GM18870 (cell line): ENCODE measurements around the gene COX6B1.
"Not testable (repeated sequence)": the region's sequence is repeated elsewhere in the genome, so short reads cannot be mapped to it uniquely, and the experiment has no call there.

Experiments
- ATAC-seq: cut with Tn5 transposase; IDR thresholded peaks from one replicate; pipeline ENCODE4 v1.9.1; 2021; ENCODE audit warnings: moderate library complexity; ENCODE audit not compliant: unreplicated experiment

The COX6B1 gene

DNA sequence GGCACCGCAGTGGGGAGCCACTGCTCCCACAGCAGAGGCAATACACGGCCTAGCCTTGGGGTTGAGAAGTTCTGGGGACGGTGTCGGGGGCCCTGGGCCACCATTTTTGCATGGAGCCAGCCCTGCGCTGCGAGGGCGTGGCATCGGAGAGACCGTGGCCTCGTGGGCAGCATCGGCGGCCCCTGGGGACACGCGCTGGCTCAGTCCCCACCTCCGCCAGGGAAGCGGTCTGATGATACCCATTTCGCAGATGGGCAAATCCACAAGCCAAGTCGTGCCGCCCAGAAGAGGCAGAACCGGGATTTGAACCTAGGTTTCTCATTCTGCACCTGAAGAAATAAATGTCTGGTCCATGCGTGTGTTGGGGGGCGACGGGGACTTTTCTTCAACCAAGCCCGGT is 17.0 kb downstream of the COX6B1 start:
- ATAC-seq = no peak

DNA sequence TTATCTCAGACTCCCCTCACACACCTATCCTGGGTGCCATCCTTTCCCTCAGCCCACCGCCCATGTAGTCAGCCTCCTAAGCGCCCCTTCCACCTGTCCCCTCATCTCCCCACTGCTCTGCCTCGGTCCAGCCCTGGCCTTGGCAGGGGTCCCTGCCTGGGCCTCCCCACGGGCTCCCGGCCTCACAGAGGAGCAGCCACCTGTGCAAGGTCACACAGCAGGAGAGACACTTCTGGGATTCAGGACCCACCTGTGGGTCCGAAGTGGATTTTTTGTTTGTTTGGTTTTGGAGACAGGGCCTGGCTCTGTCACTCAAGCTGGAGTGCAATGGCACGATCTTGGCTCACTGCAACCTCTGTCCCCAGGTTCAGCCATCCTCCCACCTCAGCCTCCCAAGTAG is 17.5 kb downstream of the COX6B1 start:
- ATAC-seq = no peak

DNA sequence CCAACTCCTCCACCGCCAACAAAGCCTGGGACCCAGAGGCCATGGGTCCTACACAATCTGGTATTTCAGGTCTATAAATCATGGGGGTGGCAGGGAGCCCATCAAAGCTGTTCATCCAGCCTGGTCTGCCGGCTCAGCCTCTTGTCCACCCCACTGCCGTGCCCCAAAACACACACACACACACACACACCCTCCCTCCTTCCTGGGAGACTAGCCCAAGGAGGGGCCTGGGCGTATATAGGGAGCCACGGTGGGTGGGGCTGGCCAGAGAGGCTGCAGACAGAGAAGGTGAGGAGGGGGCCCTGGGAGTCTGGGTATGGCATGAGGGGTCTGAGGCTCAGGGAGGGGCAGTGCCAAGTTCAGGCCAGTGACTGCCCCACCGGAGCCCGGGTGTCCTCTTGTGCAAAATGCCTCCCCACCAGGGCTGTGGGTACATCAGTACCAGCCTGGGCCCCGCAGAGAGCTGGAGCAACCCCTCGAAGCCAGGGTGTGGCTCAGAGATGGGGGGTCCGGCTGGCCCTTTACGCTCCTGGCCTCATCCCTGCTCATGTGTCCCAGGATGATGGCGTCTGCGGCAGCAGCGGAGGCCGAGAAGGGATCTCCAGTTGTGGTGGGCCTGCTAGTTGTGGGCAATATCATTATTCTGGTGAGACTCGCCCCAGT is 18.3 kb downstream of the COX6B1 start, which contains the start of gene UPK1A:
Gene UPK1A, plus strand, starts transcription at position 267 of the 663 bp plus-strand sequence. Its CDS starts 296 bp downstream, at position 563.
- ATAC-seq = no peak

DNA sequence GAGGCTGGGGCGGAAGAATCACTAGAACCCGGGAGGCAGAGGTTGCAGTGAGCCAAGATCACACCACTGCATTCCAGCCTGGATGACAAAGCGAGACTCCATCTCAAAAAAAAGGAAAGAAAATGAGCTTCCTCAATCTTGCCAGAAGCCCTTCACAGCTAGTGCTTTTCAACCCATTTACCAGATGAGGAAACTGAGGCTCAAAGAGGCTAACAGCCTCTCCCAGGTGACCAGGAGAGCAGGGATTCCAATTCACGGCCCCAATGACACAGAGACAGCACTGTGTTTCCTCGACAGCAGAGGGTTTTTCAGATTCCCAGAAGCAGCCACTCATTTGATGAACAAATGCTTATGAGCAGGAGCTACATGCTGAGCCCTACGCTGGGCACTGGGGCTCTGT is 21.4 kb downstream of the COX6B1 start:
- ATAC-seq = no peak

DNA sequence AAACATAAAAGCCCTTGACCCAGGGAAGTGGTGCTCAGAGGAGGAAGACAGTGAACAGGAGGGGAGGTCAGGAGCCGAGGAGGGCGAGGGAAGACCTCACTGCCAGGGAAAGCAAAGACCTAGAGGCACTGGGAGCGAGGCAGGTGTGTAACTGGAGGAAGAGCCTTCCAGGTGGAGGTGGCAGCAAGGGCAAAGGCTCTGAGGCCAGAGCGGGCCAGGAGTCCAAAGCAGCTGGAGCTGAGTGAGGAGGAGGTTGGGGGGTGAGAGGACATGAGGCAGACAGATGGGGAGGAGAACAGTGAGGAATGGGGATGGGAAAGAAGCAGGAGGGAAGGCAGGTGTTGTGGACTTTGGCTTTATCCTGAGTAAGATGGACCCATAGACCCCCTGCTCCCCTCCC is 21.9 kb downstream of the COX6B1 start:
- no peak for ATAC-seq

DNA sequence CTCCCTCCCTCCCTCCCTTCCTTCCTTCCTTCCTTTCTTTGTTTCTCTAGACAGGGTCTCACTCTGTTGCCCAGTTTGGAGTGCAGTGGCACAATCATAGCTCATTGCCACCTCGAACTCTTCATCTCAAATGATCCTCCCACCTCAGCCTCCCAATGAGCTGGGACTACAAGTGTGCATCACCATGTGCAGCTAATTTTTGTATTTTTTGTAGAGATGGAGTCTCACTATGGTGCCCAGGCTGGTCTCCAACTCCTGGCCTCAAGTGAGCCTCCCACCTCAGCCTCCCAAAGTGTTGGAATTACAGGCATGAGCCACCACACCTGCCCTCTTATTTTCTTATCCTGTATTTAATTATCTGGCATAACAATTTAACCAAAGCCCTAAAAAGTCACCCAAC is 22.6 kb downstream of the COX6B1 start:
- ATAC-seq = no peak

DNA sequence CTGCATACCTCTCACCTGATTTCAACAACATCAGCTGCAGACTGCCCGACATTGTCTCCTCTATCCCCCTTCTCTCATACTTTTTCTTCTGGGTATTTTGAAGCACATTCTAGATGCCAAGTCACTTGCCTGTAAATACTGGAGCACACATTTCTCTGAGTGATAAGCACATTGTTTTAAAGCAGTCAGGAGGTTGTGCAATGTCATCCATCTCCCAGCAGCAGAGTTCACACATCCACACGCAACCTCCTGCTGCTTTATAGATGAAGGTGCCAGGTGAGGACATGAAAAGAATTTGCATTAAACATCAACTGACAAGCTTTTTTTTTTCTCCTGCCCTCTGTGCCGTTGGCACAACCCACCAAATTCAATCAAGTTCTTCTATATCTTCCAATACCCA is 23.7 kb downstream of the COX6B1 start:
- ATAC-seq = no peak

DNA sequence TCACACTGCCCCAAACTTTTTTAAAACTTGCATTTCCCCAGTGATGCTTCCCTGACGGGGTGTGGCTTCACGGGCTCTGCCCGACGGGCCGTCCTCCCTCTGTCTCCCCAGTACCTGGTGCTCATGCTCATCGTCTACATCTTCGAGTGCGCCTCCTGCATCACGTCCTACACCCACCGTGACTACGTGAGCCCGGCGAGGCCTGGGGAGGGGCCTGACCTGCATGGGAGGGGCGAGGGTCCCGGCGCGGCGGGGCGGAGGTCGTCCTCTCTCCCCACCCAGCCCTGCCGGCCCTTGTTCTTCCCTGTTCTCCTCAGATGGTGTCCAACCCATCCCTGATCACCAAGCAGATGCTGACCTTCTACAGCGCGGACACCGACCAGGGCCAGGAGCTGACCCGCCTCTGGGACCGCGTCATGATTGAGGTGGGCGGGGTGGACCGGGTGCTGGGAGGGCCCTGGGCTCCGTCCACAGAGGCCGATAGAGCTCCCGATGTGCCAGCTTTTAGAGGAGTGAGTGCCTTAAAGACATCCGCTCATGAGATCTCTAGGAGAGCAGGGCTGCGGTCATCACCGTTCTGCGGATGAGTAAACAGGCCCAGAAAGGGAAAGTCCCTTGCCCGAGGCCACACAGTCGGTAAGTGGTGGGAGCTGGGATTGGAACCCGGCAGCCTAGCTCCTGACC is 25.1 kb downstream of the COX6B1 start:
- no peak for ATAC-seq

DNA sequence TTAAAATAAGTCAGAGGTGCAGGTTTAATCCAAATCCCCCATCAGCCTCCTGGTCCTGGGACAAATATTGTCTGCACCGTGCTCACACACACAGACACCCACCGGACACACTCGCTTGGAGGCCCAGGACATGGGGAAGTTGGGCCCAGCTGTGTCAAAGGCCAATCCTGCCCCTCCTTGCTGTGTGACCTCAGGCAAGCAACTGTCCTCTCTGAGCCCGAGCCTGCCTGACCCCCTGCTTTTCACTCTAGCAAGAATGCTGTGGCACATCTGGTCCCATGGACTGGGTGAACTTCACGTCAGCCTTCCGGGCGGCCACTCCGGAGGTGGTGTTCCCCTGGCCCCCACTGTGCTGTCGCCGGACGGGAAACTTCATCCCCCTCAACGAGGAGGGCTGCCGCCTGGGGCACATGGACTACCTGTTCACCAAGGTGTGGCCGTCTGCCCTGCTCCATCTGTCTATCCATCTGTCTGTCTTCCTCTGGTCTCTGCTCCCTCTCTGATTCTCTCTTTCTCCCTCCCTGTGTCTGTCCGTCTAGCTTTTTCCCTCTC is 27.5 kb downstream of the COX6B1 start:
- no peak for ATAC-seq

DNA sequence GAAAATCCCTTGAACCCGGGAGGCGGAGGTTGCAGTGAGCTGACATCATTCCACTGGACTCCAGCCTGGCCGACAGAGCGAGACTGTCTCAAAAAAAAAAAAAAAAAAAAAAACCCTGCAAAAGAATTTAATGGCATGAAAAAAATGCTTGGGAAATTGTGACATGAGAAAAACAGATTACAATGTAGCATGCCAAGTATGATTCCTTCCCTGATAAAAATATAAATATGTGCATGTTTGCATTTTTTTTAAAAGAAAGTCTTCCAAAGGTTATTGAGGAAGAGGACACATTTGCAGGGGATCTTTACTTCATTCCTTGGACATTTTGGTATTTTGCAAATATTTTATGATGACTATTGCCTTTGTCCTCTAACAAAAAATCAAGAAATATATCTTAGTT is 41.7 kb downstream of the COX6B1 start:
- no peak for ATAC-seq

DNA sequence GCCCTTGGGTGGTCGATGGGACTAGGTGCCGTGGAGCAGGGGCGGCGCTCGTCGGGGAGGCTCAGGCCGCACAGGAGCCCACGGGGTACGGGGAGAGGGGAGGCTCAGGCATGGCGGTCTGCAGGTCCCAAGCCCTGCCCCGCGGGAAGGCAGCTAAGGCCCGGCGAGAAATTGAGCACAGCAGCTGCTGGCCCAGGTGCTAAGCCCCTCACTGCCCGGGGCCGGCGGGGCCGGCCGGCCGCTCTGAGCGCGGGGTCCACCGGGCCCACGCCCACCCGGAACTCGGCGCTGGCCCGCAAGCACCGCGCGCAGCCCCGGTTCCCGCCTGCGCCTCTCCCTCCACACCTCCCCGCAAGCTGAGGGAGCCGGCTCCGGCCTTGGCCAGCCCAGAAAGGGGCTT is 43.0 kb downstream of the COX6B1 start:
- ATAC-seq = not testable (repeated sequence)

DNA sequence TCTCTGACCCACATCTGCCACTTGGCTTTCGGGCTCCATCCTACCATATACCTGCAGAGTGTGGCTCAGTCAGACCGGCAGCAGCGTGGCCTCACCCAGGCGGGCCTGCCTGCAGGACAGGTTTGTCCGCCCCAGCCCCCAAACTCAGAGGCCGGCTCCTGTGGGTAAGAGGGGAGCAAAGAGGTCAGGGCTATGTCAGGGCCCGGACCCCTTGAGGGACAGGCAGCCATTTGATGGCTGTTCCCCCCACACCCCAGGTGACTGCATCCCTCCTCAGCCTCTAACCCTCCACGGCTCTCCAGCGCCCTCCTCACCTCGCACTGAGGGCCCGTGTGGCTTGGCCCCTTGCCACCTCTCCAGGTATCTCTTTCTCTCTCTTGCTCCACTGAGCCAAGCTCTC is 43.9 kb downstream of the COX6B1 start:
- no peak for ATAC-seq

DNA sequence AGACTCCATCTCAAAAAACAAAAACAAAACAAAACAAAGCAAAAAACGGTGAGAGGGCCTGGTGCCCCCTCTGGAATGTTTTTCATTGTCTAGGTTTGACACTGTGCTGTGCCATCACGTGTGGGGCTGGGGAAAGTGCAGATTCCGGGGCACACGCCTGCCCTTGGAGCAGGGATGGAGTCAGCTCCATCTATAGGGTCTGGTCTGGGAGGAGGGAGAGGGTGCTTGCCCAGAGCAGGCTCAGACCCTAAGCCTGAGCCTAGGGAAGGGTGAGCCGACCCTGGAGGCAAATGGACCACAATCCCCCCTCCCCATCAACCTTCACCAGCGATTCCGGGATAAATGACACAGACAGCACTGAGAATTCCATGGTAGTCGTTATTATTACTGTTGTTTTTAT is 45.3 kb downstream of the COX6B1 start:
- ATAC-seq = no peak

DNA sequence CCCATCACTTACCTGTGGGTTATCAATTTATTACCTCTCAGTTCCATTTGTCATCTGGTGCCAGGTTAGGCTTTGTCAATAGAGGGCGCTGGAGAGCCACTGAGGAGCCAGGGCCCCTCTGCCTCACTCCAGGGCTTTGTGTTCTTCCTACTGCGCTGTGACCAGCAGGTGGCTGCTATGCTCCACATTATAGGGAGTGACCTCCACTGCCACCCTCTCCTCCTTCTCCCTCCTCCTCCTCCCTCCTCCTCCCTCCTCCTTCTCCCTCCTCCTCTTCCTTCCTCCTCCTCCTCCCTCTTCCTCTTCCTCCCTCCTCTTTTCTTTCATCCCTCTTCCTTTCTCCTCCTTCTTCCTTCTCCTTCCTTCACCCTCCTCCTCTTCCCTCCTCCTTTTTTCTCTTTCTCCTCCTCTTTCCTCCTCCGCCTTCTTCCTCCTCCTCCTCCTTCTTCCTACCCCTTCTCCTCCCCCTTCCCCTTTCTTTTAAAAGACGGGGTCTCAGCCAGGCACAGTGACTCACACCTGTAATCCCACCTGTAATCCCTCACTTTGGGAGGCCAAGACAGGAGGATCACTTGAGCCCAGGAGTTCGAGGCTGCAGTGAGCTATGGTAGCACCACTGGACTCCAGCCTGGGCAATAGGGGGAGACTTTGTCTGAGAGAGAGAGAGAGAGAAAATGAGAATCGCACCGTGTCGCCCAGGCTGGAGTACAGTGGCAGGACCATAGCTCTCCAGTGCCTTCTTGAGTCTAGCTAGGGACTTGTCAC is 45.9 kb downstream of the COX6B1 start:
- peak; percentile 58 for ATAC-seq

DNA sequence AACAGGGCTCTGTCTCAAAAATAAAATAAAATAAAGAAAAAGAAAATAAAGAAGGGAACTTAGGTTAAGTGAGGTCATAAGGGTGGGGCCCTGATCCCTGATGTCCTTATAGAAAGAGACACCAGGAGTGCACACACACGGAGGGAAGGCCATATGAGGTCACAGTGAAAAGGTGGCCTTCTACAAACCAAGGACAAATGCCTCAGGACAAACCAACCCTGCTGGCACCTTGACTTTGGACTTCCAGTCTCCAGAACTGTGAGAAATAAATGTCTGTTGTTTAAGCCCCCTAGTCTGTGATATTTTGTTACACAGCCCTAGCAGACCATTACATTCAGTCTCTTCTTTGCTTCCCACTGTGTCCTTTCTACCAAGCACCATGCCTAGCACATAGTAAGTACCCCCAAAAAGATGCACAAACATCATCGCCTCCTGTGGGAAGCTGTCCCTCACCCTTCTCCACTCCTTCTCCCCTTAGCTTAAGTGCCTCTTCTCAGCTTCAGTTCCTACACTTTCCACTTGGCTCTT is 47.8 kb downstream of the COX6B1 start:
- ATAC-seq = no peak

DNA sequence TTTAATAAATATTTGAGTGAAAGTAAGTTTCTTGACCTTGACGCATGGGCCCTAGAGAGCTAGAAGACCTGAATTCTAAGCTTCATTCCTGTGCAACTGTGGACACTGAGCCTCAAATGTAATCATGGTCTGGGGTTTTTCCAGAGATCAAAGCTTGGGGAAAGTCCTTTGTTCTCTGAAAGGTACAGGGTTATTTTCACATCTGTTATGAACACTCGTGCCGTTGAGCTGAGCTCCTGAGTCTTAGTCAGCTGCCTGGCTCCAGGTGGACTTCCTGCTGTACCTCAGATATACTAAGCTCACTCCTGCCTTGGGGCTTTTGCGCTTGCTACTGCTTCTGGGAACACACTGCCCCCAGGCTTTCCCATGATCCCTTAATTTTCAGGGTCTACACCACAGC is 48.7 kb downstream of the COX6B1 start:
- no peak for ATAC-seq

DNA sequence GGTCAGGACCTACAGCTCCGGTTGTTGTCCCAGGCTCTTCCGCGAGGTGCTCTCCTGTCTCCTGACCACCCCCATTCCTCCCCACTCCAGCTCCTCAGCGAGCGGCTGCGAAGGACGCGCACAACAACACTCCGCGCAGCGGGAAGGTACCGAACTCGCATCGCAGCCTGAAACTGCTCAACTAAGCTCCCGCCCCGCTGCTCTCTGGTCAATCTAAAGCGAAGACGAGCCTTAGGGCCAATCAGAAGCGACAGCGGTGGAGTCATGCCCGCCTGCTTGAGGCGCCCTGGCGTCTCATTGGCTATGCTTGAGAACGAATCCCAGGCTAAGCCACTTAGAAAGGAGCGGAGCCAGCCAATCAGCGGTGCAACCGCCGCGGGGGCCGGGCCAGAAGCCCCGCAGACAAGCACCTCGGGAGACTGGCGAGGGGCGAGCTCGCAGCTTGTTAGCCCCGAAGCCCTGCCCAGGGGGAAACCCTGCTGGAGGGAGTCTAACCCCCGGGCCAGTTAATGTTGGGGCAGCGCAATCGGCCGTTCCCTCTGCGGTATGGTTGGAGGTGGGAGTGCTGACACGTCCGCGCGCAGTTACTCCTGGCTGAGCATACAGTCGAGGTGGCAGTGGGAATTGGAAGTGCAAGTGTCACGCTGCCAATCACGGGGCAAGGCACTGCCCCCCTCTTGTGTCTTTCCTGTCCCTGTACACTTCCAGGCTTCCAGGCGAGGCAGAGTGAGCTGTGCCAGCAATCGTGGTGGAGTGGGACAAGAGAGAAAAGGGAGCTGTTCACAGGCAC is 54.3 kb downstream of the COX6B1 start:
- peak; percentile 84 for ATAC-seq

DNA sequence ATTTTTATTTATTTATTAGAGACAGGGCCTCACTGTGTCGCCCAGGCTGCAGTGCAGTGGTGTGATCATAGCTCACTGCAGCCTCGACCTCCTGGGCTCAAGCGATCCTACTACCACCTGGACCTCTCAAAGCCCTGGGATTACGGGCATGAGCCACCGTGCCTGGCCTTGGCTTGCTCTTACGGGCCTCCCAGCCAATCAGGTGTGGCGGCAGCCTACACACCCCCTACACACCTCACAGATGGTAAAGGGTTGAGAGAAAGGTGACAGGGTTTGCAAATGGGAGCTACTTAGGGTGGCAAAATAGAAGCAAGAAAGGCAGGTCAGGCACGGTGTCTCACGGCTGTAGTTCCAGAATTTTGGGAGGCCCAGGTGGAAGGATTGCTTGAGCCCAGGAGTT is 55.2 kb downstream of the COX6B1 start:
- no peak for ATAC-seq

DNA sequence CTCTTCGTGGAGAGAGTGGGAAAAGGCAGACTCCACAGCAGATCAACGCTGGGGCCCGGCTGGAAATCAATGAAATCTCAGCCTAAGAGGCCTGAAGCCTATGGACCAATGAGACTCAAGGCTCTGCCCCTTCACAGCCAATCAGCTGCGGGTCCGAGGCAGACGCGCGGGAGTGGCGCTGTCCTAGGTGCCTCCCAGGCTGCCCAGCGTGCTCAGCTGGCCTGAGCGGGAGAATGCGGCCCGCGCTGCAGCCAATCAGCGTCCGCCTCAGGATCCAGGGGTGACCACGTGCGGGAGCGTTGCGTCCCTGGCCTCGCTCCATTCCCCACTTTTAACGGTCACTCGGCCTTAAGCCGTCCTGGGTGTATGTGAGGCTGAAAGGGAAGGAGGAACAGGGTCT is 56.1 kb downstream of the COX6B1 start, which contains the start of gene ZBTB32:
Gene ZBTB32, plus strand, starts transcription at position 341 of the 400 bp plus-strand sequence. CDS start 10,069 bp downstream, outside the sequence.
- ATAC-seq = no peak
